CD4-positive, alpha-beta T cell treated with Interleukin-6 for 4 hours (primary cell): Measurements from ENCODE around the gene NR2E1.

ENCODE experiments used
- DNase-seq: peaks from one replicate; pipeline ENCODE4 v3.0.0-alpha.2; 2020; ENCODE audit warnings: mixed read lengths

NR2E1 gene

GRCh38 chr6:108211671-108212070, 45.8 kb downstream of the NR2E1 start:
- DNase-seq, result no peak

GRCh38 chr6:108222064-108222463, 56.2 kb downstream of the NR2E1 start:
- no peak for DNase-seq

- no peak for DNase-seq
Measured at GRCh38 chr6:108222504-108222903, 56.7 kb downstream of the NR2E1 start.

GRCh38 chr6:108227290-108227689, 61.5 kb downstream of the NR2E1 start:
- DNase-seq, result no peak

GRCh38 chr6:108228416-108228815, 62.6 kb downstream of the NR2E1 start:
- DNase-seq, result no peak

- no peak for DNase-seq
Measured at GRCh38 chr6:108235127-108235526, 69.3 kb downstream of the NR2E1 start.

- no peak for DNase-seq
Measured at GRCh38 chr6:108236791-108237190, 71.0 kb downstream of the NR2E1 start.

- no peak for DNase-seq
Measured at GRCh38 chr6:108238322-108238721, 72.5 kb downstream of the NR2E1 start.
